HepG2 (cell line): ENCODE data around the gene UNC13D. TPM values are rescaled to one million over a fixed set of nuclear protein-coding genes. Genes with fewer than 3 reads are reported as not detected.

Experiments used
- ARID3A ChIP-seq: IDR thresholded peaks from 2 replicates; pipeline ENCODE4 v1.6.1; 2012; ENCODE audit warnings: low read depth, low read length, improper control_type of control experiment
- FOXO1 ChIP-seq: sonication (generic); formaldehyde crosslinking; IDR thresholded peaks from 2 replicates; pipeline ENCODE4 v1.4.0; 2020; ENCODE audit warnings: missing genetic modification reagents
- HDAC2 ChIP-seq: sonication (generic); formaldehyde crosslinking; IDR thresholded peaks from 2 replicates; pipeline ENCODE4 v1.4.0; 2020; ENCODE audit warnings: missing genetic modification reagents
- HMG20A ChIP-seq: IDR thresholded peaks from 2 replicates; pipeline ENCODE4 v1.6.1; 2016; ENCODE audit warnings: borderline replicate concordance
- SIX1 ChIP-seq: sonication (generic); formaldehyde crosslinking; IDR thresholded peaks from 2 replicates; pipeline ENCODE4 v1.4.0; 2020; ENCODE audit warnings: missing genetic modification reagents, borderline replicate concordance
- ZBTB20 ChIP-seq: sonication (generic); formaldehyde crosslinking; IDR thresholded peaks from 2 replicates; pipeline ENCODE4 v1.8.1; 2023; ENCODE audit warnings: missing genetic modification reagents, low read depth, mild to moderate bottlenecking, borderline replicate concordance
- ZBTB34 ChIP-seq: sonication (generic); formaldehyde crosslinking; IDR thresholded peaks from 2 replicates; pipeline ENCODE4 v1.8.0; 2022; ENCODE audit warnings: mild to moderate bottlenecking, missing genetic modification reagents
- ZFP82 ChIP-seq: sonication (generic); formaldehyde crosslinking; IDR thresholded peaks from 2 replicates; pipeline ENCODE4 v1.5.1; 2020; ENCODE audit warnings: mild to moderate bottlenecking, missing genetic modification reagents, borderline replicate concordance
- ZNF326 ChIP-seq: sonication (generic); formaldehyde crosslinking; IDR thresholded peaks from 2 replicates; pipeline ENCODE4 v1.4.0; 2020; ENCODE audit warnings: missing genetic modification reagents, borderline replicate concordance
- ZNF570 ChIP-seq: sonication (generic); formaldehyde crosslinking; IDR thresholded peaks from 2 replicates; pipeline ENCODE4 v1.4.0; 2020; ENCODE audit warnings: mild to moderate bottlenecking, missing genetic modification reagents, borderline replicate concordance
- ZNF737 ChIP-seq: sonication (generic); formaldehyde crosslinking; IDR thresholded peaks from 2 replicates; pipeline ENCODE4 v1.5.0; 2020; ENCODE audit warnings: missing genetic modification reagents, mild to moderate bottlenecking, borderline replicate concordance
- ZSCAN25 ChIP-seq: sonication (generic); formaldehyde crosslinking; IDR thresholded peaks from 2 replicates; pipeline ENCODE4 v1.8.0; 2022; ENCODE audit warnings: mild to moderate bottlenecking, missing genetic modification reagents
- polyA plus RNA-seq, 8 experiments: library from polyadenylated mRNA; depleted of rRNA in 3 of 8; stranded (reverse) in 7 of 8; unstranded in 1 of 8; fragments of >200 nt; fragmentation: Illumina TruSeq in 4 of 8; extraction: Trizol in 4 of 8; gene quantifications; 2 replicates each; pipeline versions ENCODE4 v1.2.1 to v1.2.3, GENCODE V29; 2011 to 2016; ENCODE audit warnings: low read depth in 4 of 8, missing spikeins in 1 of 8, mixed read lengths in 1 of 8; ENCODE audit not compliant: insufficient read depth in 1 of 8
- total RNA-seq, 5 experiments: library from RNA; depleted of rRNA; stranded (reverse); fragments of >200 nt; fragmentation: Illumina TruSeq; extraction: Trizol; gene quantifications; 2 replicates each; pipeline ENCODE4 v1.2.3, GENCODE V29; 2016; ENCODE audit warnings: low read depth in 1 of 5
- TF ChIP-seq, protein P1 (sequence below): sonication (generic); formaldehyde crosslinking; IDR thresholded peaks from 2 replicates; pipeline ENCODE4 v1.5.0; 2020; ENCODE audit warnings: missing genetic modification reagents
- TF ChIP-seq, protein P2 (sequence below): sonication (generic); formaldehyde crosslinking; IDR thresholded peaks from 2 replicates; pipeline ENCODE4 v1.4.0; 2020; ENCODE audit warnings: missing genetic modification reagents
- TF ChIP-seq, protein P3 (sequence below): sonication (generic); formaldehyde crosslinking; IDR thresholded peaks from 2 replicates; pipeline ENCODE4 v1.4.0; 2020; ENCODE audit warnings: missing genetic modification reagents, borderline replicate concordance

UNC13D gene
- total and polyA plus RNA-seq, 2 of the 13 experiments (the other 11 are each of a cell fraction or from before 2014, with no cell fraction given) = 29.7 to 42.7 TPM

DNA sequence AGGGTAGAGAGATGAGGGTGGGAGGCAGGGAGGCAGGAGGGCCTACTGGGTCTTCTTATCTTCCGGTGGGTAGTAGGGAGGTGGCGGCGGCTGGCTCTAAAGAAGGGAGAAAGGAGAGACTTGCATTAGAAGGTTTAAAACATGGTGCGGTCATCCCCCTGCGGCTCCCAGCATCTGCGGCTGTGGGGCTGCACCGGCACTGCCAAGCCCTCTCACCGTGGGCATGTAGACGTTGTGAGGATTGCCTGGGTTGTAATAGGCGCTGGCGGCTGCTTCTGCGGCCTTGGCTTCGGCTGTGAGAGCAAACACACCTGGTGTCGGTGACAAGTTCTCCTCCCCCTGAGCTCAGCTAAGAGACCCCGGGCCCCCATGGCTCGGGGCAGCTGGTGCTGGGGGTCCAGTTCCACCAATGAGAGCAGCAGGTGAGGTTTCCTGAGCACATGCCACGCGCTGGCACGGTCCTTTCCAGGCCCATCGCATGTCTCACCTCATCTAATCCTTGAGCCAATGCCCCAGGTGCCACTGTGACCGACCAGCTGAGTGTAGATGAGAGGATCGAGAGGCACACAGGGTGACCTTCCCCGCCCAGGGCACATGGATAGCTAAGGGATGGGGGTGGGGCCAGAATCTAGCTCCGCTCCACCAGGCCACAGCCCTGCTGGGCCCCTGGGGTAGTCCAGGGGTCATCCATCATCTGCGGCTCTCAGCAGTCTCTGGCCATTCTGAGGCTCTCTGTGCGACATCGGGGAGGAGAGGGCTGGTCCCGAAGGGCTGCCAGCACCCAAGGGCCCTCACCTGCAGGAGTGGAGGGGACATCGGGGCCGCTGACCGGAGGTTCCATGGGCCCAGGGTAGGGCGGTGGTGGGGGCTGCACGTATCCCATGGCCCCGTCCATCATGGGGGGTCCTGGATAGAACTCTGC is 2.7 kb upstream of the UNC13D start (continued):
- TF ChIP-seq, protein P1, sequence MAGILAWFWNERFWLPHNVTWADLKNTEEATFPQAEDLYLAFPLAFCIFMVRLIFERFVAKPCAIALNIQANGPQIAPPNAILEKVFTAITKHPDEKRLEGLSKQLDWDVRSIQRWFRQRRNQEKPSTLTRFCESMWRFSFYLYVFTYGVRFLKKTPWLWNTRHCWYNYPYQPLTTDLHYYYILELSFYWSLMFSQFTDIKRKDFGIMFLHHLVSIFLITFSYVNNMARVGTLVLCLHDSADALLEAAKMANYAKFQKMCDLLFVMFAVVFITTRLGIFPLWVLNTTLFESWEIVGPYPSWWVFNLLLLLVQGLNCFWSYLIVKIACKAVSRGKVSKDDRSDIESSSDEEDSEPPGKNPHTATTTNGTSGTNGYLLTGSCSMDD (CRISPR knock-in tag) = no peak
- peak; percentile 65; the same call in 1 of the 2 replicates for TF ChIP-seq FOXO1 (CRISPR knock-in tag)
- TF ChIP-seq ZNF570 = no peak
- TF ChIP-seq ARID3A = no peak
- peak; percentile 95; the same call in 1 of the 2 replicates for TF ChIP-seq ZNF737 (CRISPR knock-in tag)
- TF ChIP-seq, protein P2, sequence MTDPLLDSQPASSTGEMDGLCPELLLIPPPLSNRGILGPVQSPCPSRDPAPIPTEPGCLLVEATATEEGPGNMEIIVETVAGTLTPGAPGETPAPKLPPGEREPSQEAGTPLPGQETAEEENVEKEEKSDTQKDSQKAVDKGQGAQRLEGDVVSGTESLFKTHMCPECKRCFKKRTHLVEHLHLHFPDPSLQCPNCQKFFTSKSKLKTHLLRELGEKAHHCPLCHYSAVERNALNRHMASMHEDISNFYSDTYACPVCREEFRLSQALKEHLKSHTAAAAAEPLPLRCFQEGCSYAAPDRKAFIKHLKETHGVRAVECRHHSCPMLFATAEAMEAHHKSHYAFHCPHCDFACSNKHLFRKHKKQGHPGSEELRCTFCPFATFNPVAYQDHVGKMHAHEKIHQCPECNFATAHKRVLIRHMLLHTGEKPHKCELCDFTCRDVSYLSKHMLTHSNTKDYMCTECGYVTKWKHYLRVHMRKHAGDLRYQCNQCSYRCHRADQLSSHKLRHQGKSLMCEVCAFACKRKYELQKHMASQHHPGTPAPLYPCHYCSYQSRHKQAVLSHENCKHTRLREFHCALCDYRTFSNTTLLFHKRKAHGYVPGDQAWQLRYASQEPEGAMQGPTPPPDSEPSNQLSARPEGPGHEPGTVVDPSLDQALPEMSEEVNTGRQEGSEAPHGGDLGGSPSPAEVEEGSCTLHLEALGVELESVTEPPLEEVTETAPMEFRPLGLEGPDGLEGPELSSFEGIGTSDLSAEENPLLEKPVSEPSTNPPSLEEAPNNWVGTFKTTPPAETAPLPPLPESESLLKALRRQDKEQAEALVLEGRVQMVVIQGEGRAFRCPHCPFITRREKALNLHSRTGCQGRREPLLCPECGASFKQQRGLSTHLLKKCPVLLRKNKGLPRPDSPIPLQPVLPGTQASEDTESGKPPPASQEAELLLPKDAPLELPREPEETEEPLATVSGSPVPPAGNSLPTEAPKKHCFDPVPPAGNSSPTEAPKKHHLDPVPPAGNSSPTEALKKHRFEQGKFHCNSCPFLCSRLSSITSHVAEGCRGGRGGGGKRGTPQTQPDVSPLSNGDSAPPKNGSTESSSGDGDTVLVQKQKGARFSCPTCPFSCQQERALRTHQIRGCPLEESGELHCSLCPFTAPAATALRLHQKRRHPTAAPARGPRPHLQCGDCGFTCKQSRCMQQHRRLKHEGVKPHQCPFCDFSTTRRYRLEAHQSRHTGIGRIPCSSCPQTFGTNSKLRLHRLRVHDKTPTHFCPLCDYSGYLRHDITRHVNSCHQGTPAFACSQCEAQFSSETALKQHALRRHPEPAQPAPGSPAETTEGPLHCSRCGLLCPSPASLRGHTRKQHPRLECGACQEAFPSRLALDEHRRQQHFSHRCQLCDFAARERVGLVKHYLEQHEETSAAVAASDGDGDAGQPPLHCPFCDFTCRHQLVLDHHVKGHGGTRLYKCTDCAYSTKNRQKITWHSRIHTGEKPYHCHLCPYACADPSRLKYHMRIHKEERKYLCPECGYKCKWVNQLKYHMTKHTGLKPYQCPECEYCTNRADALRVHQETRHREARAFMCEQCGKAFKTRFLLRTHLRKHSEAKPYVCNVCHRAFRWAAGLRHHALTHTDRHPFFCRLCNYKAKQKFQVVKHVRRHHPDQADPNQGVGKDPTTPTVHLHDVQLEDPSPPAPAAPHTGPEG (CRISPR knock-in tag) = no peak
- TF ChIP-seq HDAC2 (CRISPR knock-in tag) = peak; percentile 96
- TF ChIP-seq SIX1 (CRISPR knock-in tag) = peak; percentile 45
- peak; percentile 98 for TF ChIP-seq ZSCAN25
- TF ChIP-seq, protein P3, sequence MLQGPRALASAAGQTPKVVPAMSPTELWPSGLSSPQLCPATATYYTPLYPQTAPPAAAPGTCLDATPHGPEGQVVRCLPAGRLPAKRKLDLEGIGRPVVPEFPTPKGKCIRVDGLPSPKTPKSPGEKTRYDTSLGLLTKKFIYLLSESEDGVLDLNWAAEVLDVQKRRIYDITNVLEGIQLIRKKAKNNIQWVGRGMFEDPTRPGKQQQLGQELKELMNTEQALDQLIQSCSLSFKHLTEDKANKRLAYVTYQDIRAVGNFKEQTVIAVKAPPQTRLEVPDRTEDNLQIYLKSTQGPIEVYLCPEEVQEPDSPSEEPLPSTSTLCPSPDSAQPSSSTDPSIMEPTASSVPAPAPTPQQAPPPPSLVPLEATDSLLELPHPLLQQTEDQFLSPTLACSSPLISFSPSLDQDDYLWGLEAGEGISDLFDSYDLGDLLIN (CRISPR knock-in tag) = 0 out of 2 replicates have a peak, but pooled peaks have one; percentile 68
- peak; percentile 96 for TF ChIP-seq ZBTB34 (CRISPR knock-in tag)
- no peak for TF ChIP-seq ZFP82 (CRISPR knock-in tag)
- TF ChIP-seq ZNF326 = no peak
- no peak for TF ChIP-seq HMG20A (CRISPR knock-in tag)
- TF ChIP-seq ZBTB20 (CRISPR knock-in tag) = peak; percentile 86; the same call in 1 of the 2 replicates
